ENCODE results near the gene TMEM208. TPM values are rescaled to one million over a fixed set of nuclear protein-coding genes. Genes with fewer than 3 reads are reported as not detected.

Gene TMEM208
- total RNA-seq, 6 experiments from 2014 or later: 50.9 to 67.8 (median 58.4) TPM

DNA sequence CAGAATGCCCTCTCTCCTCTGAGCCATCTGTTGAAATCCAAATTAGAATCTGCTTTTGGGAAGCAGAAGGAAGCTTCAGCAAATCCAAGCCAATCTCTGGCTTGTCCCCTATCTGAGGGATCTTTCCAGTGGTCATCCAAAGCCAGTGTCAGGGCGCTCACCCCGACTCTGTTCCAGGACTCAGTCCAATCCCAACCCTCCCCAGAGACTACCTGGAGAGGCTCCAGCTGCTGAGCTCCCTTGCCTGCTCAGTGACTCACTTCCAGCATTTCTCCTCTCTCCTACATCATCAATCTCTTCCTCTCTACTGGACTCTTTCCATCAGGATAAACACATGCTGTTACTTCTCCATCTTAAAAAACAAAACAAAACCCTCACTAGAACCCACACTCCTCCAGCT is 45.6 kb upstream of the TMEM208 start:
- Mint-ChIP-seq H3K9me3 (no peaks in the 10 kb centered on the region), H3K27ac (no peak overlapping the region), H3K27me3 (ENCODE audit: insufficient read depth) (no peaks in the 10 kb centered on the region; the same call in 1 of the 2 replicates), H3K4me3 (no peak overlapping the region), H3K4me1 (ENCODE audit: low read depth) (peaks cover 15% of the 10 kb centered on the region), H3K36me3 (ENCODE audit: low read depth) (peaks cover 4% of the 10 kb centered on the region; the same call in 1 of the 2 replicates)
- peak; percentile 82 for DNase-seq
- TF ChIP-seq, protein P1, sequence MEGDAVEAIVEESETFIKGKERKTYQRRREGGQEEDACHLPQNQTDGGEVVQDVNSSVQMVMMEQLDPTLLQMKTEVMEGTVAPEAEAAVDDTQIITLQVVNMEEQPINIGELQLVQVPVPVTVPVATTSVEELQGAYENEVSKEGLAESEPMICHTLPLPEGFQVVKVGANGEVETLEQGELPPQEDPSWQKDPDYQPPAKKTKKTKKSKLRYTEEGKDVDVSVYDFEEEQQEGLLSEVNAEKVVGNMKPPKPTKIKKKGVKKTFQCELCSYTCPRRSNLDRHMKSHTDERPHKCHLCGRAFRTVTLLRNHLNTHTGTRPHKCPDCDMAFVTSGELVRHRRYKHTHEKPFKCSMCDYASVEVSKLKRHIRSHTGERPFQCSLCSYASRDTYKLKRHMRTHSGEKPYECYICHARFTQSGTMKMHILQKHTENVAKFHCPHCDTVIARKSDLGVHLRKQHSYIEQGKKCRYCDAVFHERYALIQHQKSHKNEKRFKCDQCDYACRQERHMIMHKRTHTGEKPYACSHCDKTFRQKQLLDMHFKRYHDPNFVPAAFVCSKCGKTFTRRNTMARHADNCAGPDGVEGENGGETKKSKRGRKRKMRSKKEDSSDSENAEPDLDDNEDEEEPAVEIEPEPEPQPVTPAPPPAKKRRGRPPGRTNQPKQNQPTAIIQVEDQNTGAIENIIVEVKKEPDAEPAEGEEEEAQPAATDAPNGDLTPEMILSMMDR (IDR thresholded peaks at IDR 0.05): no peak

DNA sequence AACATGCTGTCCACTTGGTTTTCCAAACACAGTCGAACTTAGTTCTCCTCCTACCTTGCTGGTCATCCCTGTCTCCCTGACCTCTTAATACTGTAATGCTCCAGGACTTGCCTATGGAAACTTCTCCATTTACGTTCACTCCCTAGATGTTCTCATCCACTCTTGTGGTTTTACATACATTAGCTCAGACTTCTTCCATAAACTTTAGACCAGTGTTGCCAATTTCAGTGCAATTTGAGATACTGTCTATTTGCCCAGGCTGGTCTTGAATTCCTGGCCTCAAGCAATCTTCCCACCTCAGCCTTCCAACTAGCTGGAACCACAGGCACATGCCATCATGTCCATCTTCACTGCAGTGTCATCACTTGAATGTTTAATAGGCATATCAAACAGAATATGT is 44.6 kb upstream of the TMEM208 start:
- TF ChIP-seq, protein P1 (IDR thresholded peaks at IDR 0.05): no peak
- Mint-ChIP-seq H3K4me3 (no peak overlapping the region), H3K9me3 (no peaks in the 10 kb centered on the region), H3K36me3 (ENCODE audit: low read depth) (peaks cover 4% of the 10 kb centered on the region; the same call in 1 of the 2 replicates), H3K4me1 (ENCODE audit: low read depth) (peaks cover 21% of the 10 kb centered on the region), H3K27ac (no peak overlapping the region), H3K27me3 (ENCODE audit: insufficient read depth) (peaks cover 3% of the 10 kb centered on the region)
- DNase-seq: no peak

DNA sequence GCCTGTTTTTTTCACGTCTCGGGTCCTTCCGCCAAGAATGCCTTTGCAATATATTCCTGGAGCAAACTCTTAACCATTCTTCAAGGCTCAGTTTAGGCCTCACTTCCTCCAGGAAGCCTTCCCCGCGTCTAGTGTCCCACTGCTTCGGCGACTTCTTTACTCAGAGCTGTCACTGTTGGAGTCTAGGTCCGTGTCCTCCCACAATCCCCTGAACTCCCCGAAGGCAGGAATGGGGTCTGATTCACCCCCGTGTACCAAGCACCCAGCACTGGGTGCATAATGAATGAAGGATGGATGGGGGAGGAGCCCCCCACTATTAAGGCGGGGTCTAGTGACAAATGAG is 43.7 kb upstream of the TMEM208 start:
- Mint-ChIP-seq H3K36me3 (ENCODE audit: low read depth) (peaks cover 4% of the 10 kb centered on the region; the same call in 1 of the 2 replicates), H3K27me3 (ENCODE audit: insufficient read depth) (peaks cover 3% of the 10 kb centered on the region), H3K27ac (no peak overlapping the region), H3K9me3 (no peaks in the 10 kb centered on the region), H3K4me1 (ENCODE audit: low read depth) (peaks cover 21% of the 10 kb centered on the region), H3K4me3 (no peak overlapping the region)
- DNase-seq: no peak
- TF ChIP-seq, protein P1 (IDR thresholded peaks at IDR 0.05): no peak

GRCh38 chr16:67183627-67184452 is 43.1 kb upstream of the TMEM208 start, which contains the start of gene MATCAP1:
TSS of gene MATCAP1 (minus strand) at chr16:67183963. CDS start at chr16:67180610, 3,353 bp downstream.
- DNase-seq: peak; percentile 96
- H3K9me3 Mint-ChIP-seq: no peaks in the 10 kb centered on the region
- peaks cover 3% of the 10 kb centered on the region for H3K27me3 Mint-ChIP-seq (ENCODE audit: insufficient read depth)
- H3K36me3 Mint-ChIP-seq (ENCODE audit: low read depth): peaks cover 3% of the 10 kb centered on the region; the same call in 1 of the 2 replicates
- TF ChIP-seq, protein P1 (IDR thresholded peaks at IDR 0.05): peak; percentile 13; the same call in 1 of the 2 replicates
- no peak within 1 kb of the TSS for H3K4me3 Mint-ChIP-seq
- peaks cover 21% of the 10 kb centered on the region for H3K4me1 Mint-ChIP-seq (ENCODE audit: low read depth)
- no peak within 1 kb of the TSS for H3K27ac Mint-ChIP-seq

DNA sequence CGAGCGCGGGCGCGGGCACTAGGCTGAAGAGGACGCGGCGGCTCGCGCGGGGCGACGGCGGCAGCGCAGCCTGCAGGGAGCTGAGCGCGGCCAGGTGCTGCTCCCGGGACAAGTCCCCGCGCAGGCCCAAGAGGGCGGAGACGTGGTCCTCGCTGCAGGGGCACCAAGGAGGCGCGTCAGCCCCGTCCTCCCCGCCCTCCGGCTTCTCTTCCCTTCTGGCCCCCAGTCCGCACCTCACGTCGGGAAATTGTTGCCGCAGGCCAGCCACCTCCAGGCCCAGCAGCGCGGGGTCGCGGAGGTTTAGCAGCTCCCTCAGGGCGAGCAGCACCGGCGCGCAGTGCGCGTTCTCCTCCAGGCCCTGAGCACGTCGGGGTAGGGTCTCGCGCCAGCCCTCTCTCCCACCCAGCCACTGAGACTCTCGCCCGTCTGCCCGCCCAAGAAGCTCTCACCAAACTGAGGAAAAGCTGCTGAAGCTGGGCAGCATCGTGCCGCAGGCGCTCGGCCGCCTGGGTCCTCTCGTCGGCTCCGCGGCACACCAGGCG is 42.4 kb upstream of the TMEM208 start:
- TF ChIP-seq, protein P1 (IDR thresholded peaks at IDR 0.05): no peak
- Mint-ChIP-seq H3K27ac (no peak overlapping the region), H3K27me3 (ENCODE audit: insufficient read depth) (peaks cover 3% of the 10 kb centered on the region), H3K9me3 (no peaks in the 10 kb centered on the region), H3K4me3 (no peak overlapping the region), H3K36me3 (ENCODE audit: low read depth) (no peaks in the 10 kb centered on the region), H3K4me1 (ENCODE audit: low read depth) (peaks cover 21% of the 10 kb centered on the region)
- DNase-seq: no peak

Measured in HFFc6 (cell line).